Retinal pigment epithelial cell (primary cell): Measurements from ENCODE around the gene KLF7.

ENCODE experiments used
- DNase-seq: peaks from one replicate; pipeline ENCODE4 v3.0.0-alpha.2; 2010; ENCODE audit warnings: low read depth
- H3K4me3 ChIP-seq: 2 replicates; pipeline ENCODE4 v1.5.1; 2011; ENCODE audit warnings: mild to moderate bottlenecking, low read length, control low read depth, moderate library complexity
- CTCF ChIP-seq: conservative IDR thresholded peaks from 2 replicates; pipeline ENCODE4 v1.5.1; 2011; ENCODE audit warnings: low read depth, low read length, control low read depth, inconsistent platforms

The KLF7 gene

GRCh38 chr2:207044379-207045362, 121.1 kb downstream of the KLF7 start:
- TF ChIP-seq CTCF: no peak
- no peak for DNase-seq
- H3K4me3 ChIP-seq: no peak overlapping the region

- no peak for TF ChIP-seq CTCF
- no peak for DNase-seq
- no peak overlapping the region for H3K4me3 ChIP-seq
Observed at GRCh38 chr2:207042841-207043240, 122.9 kb downstream of the KLF7 start.

DNA sequence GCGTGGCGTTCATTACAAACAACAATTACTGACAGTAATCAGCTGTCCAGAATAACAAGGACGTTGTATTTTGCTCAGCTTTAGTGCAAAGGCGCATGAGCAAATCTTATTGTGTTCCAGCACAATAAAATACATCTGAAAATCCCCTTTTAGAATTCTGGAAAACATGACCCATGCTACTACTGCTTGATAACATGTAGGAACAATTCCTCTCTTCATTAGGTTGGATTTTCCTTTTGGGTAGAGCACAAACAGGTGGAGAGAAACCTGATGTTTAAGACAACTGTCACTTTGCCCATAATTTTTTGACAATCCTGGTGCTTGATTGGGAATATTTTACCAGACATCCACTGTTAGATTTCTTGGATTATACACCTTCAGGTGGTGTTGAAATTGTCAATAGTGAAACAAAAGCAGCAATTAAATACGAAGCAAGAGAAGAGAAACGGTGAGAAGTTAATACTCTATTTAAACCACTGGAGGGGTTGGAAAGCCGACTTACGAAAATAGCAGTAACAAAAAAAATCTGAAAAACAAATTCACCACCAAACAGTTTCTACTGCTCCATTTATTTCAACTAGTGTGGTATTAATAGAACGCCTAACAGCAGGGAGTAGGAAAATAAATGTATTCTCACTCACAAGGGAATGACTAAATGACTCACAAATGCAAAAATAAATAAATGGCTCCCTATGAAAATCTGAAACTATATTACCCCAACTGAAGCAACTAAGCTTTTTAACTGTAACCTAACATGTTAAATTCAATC, 123.8 kb downstream of the KLF7 start:
- DNase-seq: no peak
- no peak for TF ChIP-seq CTCF
- no peak overlapping the region for H3K4me3 ChIP-seq

- no peak for TF ChIP-seq CTCF
- no peak overlapping the region for H3K4me3 ChIP-seq
Observed at GRCh38 chr2:207041279-207041678, 124.5 kb downstream of the KLF7 start.

GRCh38 chr2:207040696-207041095, 125.1 kb downstream of the KLF7 start:
- DNase-seq: no peak

More at GRCh38 chr2:207041279-207041678, 124.5 kb downstream of the KLF7 start:
- DNase-seq: no peak

DNA sequence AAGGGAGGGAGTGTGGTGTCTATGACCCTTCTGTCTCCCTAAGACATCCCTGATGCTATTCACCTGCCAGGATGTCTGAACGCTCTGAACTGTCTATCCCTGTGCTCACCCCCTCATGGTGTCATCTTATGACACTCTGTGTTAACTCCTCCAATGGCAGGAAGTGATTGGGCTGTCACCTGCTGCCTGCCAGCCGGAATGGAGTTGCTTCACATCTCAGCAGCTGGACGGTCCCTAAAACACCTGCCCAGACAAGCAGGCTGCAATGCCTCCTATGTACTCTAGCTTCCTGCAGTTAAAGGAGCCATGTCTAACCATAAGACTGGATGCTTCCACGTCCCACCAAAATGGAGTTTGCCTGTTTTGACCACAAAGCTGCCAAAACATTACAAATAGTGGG, 126.5 kb downstream of the KLF7 start:
- TF ChIP-seq CTCF: no peak
- DNase-seq: no peak
- H3K4me3 ChIP-seq: no peak overlapping the region

More at GRCh38 chr2:207040696-207041095, 125.1 kb downstream of the KLF7 start:
- no peak for TF ChIP-seq CTCF
- no peak overlapping the region for H3K4me3 ChIP-seq
